Common myeloid progenitor, CD34-positive (primary cell): Measurements from ENCODE around the gene GARIN5B.
A peak's percentile ranks its signal among the peaks of the same experiment; 100 is the strongest.

Source experiments
- CTCF ChIA-PET: fragments of 350-600 bp; sonication (Branson Sonifier 250); formaldehyde crosslinking; loops from one replicate; lab custom pipeline; 2021; ENCODE audit warnings: antibody characterized with exemption; lab: Charles Lee
- POLR2A ChIA-PET: fragments of 350-600 bp; sonication (Branson Sonifier 250); formaldehyde crosslinking; loops from one replicate; lab custom pipeline; 2021; ENCODE audit warnings: antibody characterized with exemption; lab: Charles Lee
- DNase-seq, 3 donors: peaks; one replicate each; pipeline versions ENCODE4 v3.0.0 to v3.0.0-alpha.2; 2013
- H3K27ac ChIP-seq, 2 experiments: 1 replicate in 1 of 2; 2 replicates in 1 of 2; pipeline ENCODE4 v1.7.0; 2013; ENCODE audit warnings: inconsistent platforms in 2 of 2, low read length in 2 of 2, mild to moderate bottlenecking in 2 of 2, low read depth in 1 of 2, moderate library complexity in 1 of 2; ENCODE audit not compliant: severe bottlenecking in 2 of 2, insufficient read depth in 1 of 2, poor library complexity in 1 of 2
- H3K27me3 ChIP-seq, 5 experiments: replicated peaks in 2 of 5; 1 replicate in 3 of 5; 2 replicates in 2 of 5; pipeline versions ENCODE4 v1.6.1 to v1.7.0; 2013; ENCODE audit warnings: low read length in 4 of 5, mild to moderate bottlenecking in 2 of 5, moderate library complexity in 2 of 5, inconsistent platforms in 1 of 5; ENCODE audit not compliant: insufficient read depth in 5 of 5, control insufficient read depth in 4 of 5
- H3K36me3 ChIP-seq, 4 experiments: 1 replicate in 2 of 4; 2 replicates in 2 of 4; pipeline versions ENCODE4 v1.6.1 to v1.7.0; 2013; ENCODE audit warnings: low read length in 3 of 4, control low read depth in 1 of 4, mild to moderate bottlenecking in 1 of 4; ENCODE audit not compliant: control insufficient read depth in 4 of 4, insufficient read depth in 4 of 4
- H3K4me1 ChIP-seq, 4 experiments: 1 replicate in 3 of 4; 2 replicates in 1 of 4; pipeline versions ENCODE4 v1.6.1 to v1.7.1; 2013; ENCODE audit warnings: low read length in 3 of 4, mild to moderate bottlenecking in 3 of 4, control low read depth in 1 of 4, inconsistent platforms in 1 of 4, moderate library complexity in 1 of 4; ENCODE audit not compliant: control insufficient read depth in 4 of 4, insufficient read depth in 4 of 4; ENCODE audit errors: control extremely low read depth in 1 of 4
- H3K4me3 ChIP-seq, 7 experiments: 1 replicate in 4 of 7; 2 replicates in 3 of 7; pipeline versions ENCODE4 v1.5.1 to v1.7.0; 2013; ENCODE audit warnings: mild to moderate bottlenecking in 7 of 7, low read length in 6 of 7, moderate library complexity in 6 of 7, inconsistent platforms in 2 of 7, low read depth in 2 of 7, control low read depth in 1 of 7; ENCODE audit not compliant: insufficient read depth in 4 of 7, control insufficient read depth in 1 of 7; ENCODE audit errors: extremely low read depth in 1 of 7
- H3K9me3 ChIP-seq, 5 experiments: 1 replicate in 4 of 5; 2 replicates in 1 of 5; pipeline versions ENCODE4 v1.6.1 to v1.7.1; 2013; ENCODE audit warnings: low read length in 4 of 5, mild to moderate bottlenecking in 2 of 5, inconsistent platforms in 1 of 5, low read depth in 1 of 5, moderate library complexity in 1 of 5; ENCODE audit not compliant: control insufficient read depth in 4 of 5, insufficient read depth in 2 of 5; ENCODE audit errors: control extremely low read depth in 1 of 5
- WGBS: methylation state at CpG from one replicate; pipeline ENCODE4 v1.1.5; 2013; ENCODE audit not compliant: insufficient coverage; 5-methylcytosine and 5-hydroxymethylcytosine counted together

The GARIN5B gene

GRCh38 chr19:55398200-55398925 lies 35.3 kb upstream of the GARIN5B start:
- POLR2A ChIA-PET: interaction anchor here (1.0 to 1.8 kb wide), 3 partner anchors 8 to 11 kb away, joined by 3 to 4 read pairs (median 3); no protein-coding TSS in a partner anchor
- CTCF ChIA-PET: interaction anchor here (0.8 to 5.0 kb wide), 2 partner anchors 11 to 20 kb away, joined by 3 to 25 read pairs; partner anchors contain the start of gene RPL28
- no peaks in the 10 kb centered on the region for H3K4me1 ChIP-seq
- H3K4me3 ChIP-seq: peak overlapping the region in 1 of 7 experiments; percentile 31
- WGBS: 97% methylated on average over 9 of the region's 12 CpGs
- no peaks in the 10 kb centered on the region for H3K27me3 ChIP-seq
- no peak overlapping the region for H3K27ac ChIP-seq
- no peak for DNase-seq
- peaks cover 12 to 32% (median 26%) of the 10 kb centered on the region in 4 experiments for H3K36me3 ChIP-seq
- H3K9me3 ChIP-seq: no peaks in the 10 kb centered on the region

- H3K4me3 ChIP-seq: no peak overlapping the region
- no peak overlapping the region for H3K27ac ChIP-seq
- no peaks in the 10 kb centered on the region for H3K9me3 ChIP-seq
- H3K4me1 ChIP-seq: peaks cover 0 to 20% (median 10%) of the 10 kb centered on the region in 4 experiments
- ChIA-PET POLR2A (interaction anchor here (0.6 kb wide), 1 partner anchor 56 kb away, joined by 3 read pairs; no protein-coding TSS in a partner anchor), CTCF (interaction anchor here (1.2 to 5.3 kb wide), 2 partner anchors 10 to 25 kb away, joined by 3 to 21 read pairs; no protein-coding TSS in a partner anchor)
- 96% methylated on average over 10 of the region's 18 CpGs for WGBS
- no peak for DNase-seq
- no peaks in the 10 kb centered on the region for H3K27me3 ChIP-seq
- peaks cover 9 to 40% (median 31%) of the 10 kb centered on the region in 4 experiments for H3K36me3 ChIP-seq
These were observed 30.0 kb upstream of the GARIN5B start for GRCh38 chr19:55392820-55393761.

GRCh38 chr19:55391702-55392615 lies 28.9 kb upstream of the GARIN5B start:
- DNase-seq: no peak
- H3K27ac ChIP-seq: no peak overlapping the region
- H3K4me1 ChIP-seq: peaks cover 0 to 31% (median 21%) of the 10 kb centered on the region in 4 experiments
- H3K27me3 ChIP-seq: no peaks in the 10 kb centered on the region
- H3K36me3 ChIP-seq: peaks cover 11 to 52% (median 42%) of the 10 kb centered on the region in 4 experiments
- ChIA-PET POLR2A (interaction anchor here (2.1 to 3.1 kb wide), 2 partner anchors 7 to 15 kb away, joined by 4 to 14 read pairs; partner anchors contain the start of gene UBE2S), CTCF (interaction anchor here (5.3 kb wide), 1 partner anchor 27 kb away, joined by 21 read pairs; no protein-coding TSS in a partner anchor)
- H3K4me3 ChIP-seq: no peak overlapping the region
- H3K9me3 ChIP-seq: no peaks in the 10 kb centered on the region
- 97% methylated on average over 9 of the region's 18 CpGs for WGBS

- Histone ChIP-seq H3K36me3 (peaks cover 11 to 52% (median 48%) of the 10 kb centered on the region in 4 experiments), H3K4me1 (peaks cover 0 to 39% (median 29%) of the 10 kb centered on the region in 4 experiments), H3K27me3 (no peaks in the 10 kb centered on the region), H3K4me3 (no peak overlapping the region), H3K27ac (no peak overlapping the region), H3K9me3 (no peaks in the 10 kb centered on the region)
- CTCF ChIA-PET: interaction anchor here (5.3 kb wide), 1 partner anchor 27 kb away, joined by 21 read pairs; no protein-coding TSS in a partner anchor
- WGBS: 88% methylated on average over 10 of the region's 12 CpGs
- POLR2A ChIA-PET: interaction anchor here (2.1 to 3.1 kb wide), 2 partner anchors 8 to 16 kb away, joined by 4 to 14 read pairs; partner anchors contain the start of gene UBE2S
- DNase-seq: peak in 1 of 3 donors; percentile 19
These were observed 28.2 kb upstream of the GARIN5B start for GRCh38 chr19:55391191-55391670.

DNA sequence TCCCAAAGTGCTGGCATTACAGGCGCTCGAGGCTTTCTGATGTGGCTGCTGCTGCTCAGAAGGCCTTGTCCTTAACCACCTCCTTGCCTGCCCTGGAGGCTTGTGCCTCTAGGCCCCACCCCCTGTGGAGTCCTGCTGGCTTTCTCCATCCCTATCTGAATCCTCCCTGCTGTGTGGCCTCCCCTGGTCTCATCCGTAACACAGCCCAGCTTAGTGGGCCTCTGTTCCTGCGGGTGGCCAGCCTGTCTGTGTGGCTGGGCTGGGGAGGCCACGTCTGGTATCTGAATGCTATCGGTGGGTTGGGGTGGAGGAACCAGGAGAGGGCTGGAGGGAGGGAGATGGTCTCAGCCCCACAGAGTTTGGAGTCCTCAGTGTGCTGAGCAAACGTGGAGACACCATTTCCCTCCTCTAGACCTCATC lies 27.4 kb upstream of the GARIN5B start:
- no peak overlapping the region for H3K4me3 ChIP-seq
- H3K27me3 ChIP-seq: no peaks in the 10 kb centered on the region
- no peak for DNase-seq
- H3K27ac ChIP-seq: no peak overlapping the region
- peaks cover 0 to 42% (median 31%) of the 10 kb centered on the region in 4 experiments for H3K4me1 ChIP-seq
- ChIA-PET POLR2A (interaction anchor here (2.1 to 3.1 kb wide), 2 partner anchors 9 to 17 kb away, joined by 4 to 14 read pairs; partner anchors contain the start of gene UBE2S), CTCF (interaction anchor here (0.9 to 5.3 kb wide), 4 partner anchors 8 to 51 kb away, joined by 3 to 25 read pairs (median 14); partner anchors contain the start of gene KMT5C)
- H3K9me3 ChIP-seq: no peaks in the 10 kb centered on the region
- 87% methylated on average over 4 of the region's 7 CpGs for WGBS
- H3K36me3 ChIP-seq: peaks cover 11 to 52% (median 48%) of the 10 kb centered on the region in 4 experiments
